Measurements from ENCODE around the gene FAM20B. TPM values are rescaled to one million over a fixed set of nuclear protein-coding genes. Genes with fewer than 3 reads are reported as not detected.
"Not testable (repeated sequence)": the region's sequence is repeated elsewhere in the genome, so short reads cannot be mapped to it uniquely, and the experiment has no call there.

The FAM20B gene
- total RNA-seq, 1 experiment from 2014 or later: 30.0 TPM

- not testable (repeated sequence) for H3K27me3 ChIP-seq (ENCODE audit: low read length); H2AFZ ChIP-seq (ENCODE audit: low read length); H3K9me2 ChIP-seq (replicated peaks; ENCODE audit: insufficient read depth, low read length); H3K4me3 ChIP-seq (ENCODE audit: low read length); H3K4me2 ChIP-seq (ENCODE audit: low read depth, low read length, poor library complexity, severe bottlenecking); H3K27ac ChIP-seq (ENCODE audit: low read length); H3K9me3 ChIP-seq (ENCODE audit: low read length); DNase-seq; H3K9ac ChIP-seq (ENCODE audit: low read length); H4K20me1 ChIP-seq (ENCODE audit: insufficient read depth, low read depth, low read length); H3K36me3 ChIP-seq (ENCODE audit: insufficient read depth, low read length)
- peaks cover 34% of the 10 kb centered on the region for H3K4me1 ChIP-seq (ENCODE audit: low read length)
- H3K79me2 ChIP-seq (ENCODE audit: low read length): peaks cover 84% of the 10 kb centered on the region
These were observed 13.9 kb downstream of the FAM20B start for GRCh38 chr1:179039502-179040174.

GRCh38 chr1:179040175-179040551, 14.5 kb downstream of the FAM20B start:
- peaks cover 84% of the 10 kb centered on the region for H3K79me2 ChIP-seq (ENCODE audit: low read length)
- H2AFZ ChIP-seq (ENCODE audit: low read length); H3K27me3 ChIP-seq (ENCODE audit: low read length); H3K4me3 ChIP-seq (ENCODE audit: low read length); DNase-seq; H3K4me2 ChIP-seq (ENCODE audit: low read depth, low read length, poor library complexity, severe bottlenecking); H3K9me3 ChIP-seq (ENCODE audit: low read length); H3K9ac ChIP-seq (ENCODE audit: low read length); H3K36me3 ChIP-seq (ENCODE audit: insufficient read depth, low read length); H3K9me2 ChIP-seq (replicated peaks; ENCODE audit: insufficient read depth, low read length); H4K20me1 ChIP-seq (ENCODE audit: insufficient read depth, low read depth, low read length); H3K27ac ChIP-seq (ENCODE audit: low read length): not testable (repeated sequence)
- peaks cover 28% of the 10 kb centered on the region for H3K4me1 ChIP-seq (ENCODE audit: low read length)

DNA sequence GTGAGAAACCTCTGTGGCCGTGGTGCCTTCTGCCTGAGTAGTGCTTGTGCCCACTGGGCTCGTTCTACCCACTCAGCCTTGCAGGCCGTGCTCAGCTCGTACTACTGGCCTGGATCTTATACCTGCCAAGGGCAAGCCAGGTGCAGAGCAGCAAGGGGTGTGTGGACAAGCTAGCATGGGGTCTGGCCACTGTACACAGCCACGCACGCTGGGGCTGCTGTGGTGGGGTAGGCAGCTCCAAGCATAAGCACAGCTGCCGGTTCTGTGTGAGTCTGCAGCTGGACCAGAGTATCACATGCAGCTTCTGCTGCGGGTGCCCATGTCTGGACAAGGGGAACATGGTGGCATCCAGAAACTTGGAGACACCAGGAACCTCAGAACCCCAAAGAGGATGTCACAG, 16.4 kb downstream of the FAM20B start:
- DNase-seq: peak; percentile 25
- Histone ChIP-seq H4K20me1 (ENCODE audit: insufficient read depth, low read depth, low read length) (no peaks in the 10 kb centered on the region), H3K9ac (ENCODE audit: low read length) (no peak overlapping the region), H3K9me2 (replicated peaks; ENCODE audit: insufficient read depth, low read length) (no peaks in the 10 kb centered on the region), H3K4me3 (ENCODE audit: low read length) (no peak overlapping the region), H3K27me3 (ENCODE audit: low read length) (no peaks in the 10 kb centered on the region), H3K36me3 (ENCODE audit: insufficient read depth, low read length) (peaks cover 5% of the 10 kb centered on the region; the same call in 1 of the 2 replicates), H2AFZ (ENCODE audit: low read length) (no peak overlapping the region), H3K79me2 (ENCODE audit: low read length) (peaks cover 77% of the 10 kb centered on the region), H3K4me2 (ENCODE audit: low read depth, low read length, poor library complexity, severe bottlenecking) (no peak overlapping the region), H3K4me1 (ENCODE audit: low read length) (peaks cover 12% of the 10 kb centered on the region), H3K27ac (ENCODE audit: low read length) (no peak overlapping the region), H3K9me3 (ENCODE audit: low read length) (no peaks in the 10 kb centered on the region)

DNA sequence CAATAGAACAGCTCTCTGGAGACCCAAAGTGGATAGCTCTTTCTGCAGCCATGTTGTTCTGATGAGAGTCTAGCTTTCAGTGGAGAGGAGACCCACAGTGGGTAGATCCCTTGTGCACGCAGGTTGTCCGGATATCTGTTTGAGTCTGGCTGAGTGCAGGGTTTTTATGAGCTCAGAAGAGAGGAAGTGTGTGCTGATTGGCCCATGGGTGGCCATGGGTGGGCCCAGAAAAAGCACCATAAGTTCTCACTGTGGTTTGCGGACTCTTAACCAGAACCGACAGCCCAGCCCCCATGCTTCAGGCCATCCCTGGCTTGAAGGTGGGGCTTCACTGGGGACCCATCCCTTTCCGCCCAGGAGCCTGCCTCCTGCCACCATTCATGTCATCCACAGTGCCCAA, 17.0 kb downstream of the FAM20B start:
- H3K27ac ChIP-seq (ENCODE audit: low read length): no peak overlapping the region
- no peak overlapping the region for H3K4me3 ChIP-seq (ENCODE audit: low read length)
- peak; percentile 35 for DNase-seq
- peaks cover 77% of the 10 kb centered on the region for H3K79me2 ChIP-seq (ENCODE audit: low read length)
- no peaks in the 10 kb centered on the region for H3K9me3 ChIP-seq (ENCODE audit: low read length)
- no peak overlapping the region for H2AFZ ChIP-seq (ENCODE audit: low read length)
- H3K9ac ChIP-seq (ENCODE audit: low read length): no peak overlapping the region
- H3K4me1 ChIP-seq (ENCODE audit: low read length): peaks cover 12% of the 10 kb centered on the region
- no peak overlapping the region for H3K4me2 ChIP-seq (ENCODE audit: low read depth, low read length, poor library complexity, severe bottlenecking)
- H3K27me3 ChIP-seq (ENCODE audit: low read length): no peaks in the 10 kb centered on the region
- no peaks in the 10 kb centered on the region for H3K9me2 ChIP-seq (replicated peaks; ENCODE audit: insufficient read depth, low read length)
- H4K20me1 ChIP-seq (ENCODE audit: insufficient read depth, low read depth, low read length): no peaks in the 10 kb centered on the region
- peaks cover 5% of the 10 kb centered on the region; the same call in 1 of the 2 replicates for H3K36me3 ChIP-seq (ENCODE audit: insufficient read depth, low read length)

DNA sequence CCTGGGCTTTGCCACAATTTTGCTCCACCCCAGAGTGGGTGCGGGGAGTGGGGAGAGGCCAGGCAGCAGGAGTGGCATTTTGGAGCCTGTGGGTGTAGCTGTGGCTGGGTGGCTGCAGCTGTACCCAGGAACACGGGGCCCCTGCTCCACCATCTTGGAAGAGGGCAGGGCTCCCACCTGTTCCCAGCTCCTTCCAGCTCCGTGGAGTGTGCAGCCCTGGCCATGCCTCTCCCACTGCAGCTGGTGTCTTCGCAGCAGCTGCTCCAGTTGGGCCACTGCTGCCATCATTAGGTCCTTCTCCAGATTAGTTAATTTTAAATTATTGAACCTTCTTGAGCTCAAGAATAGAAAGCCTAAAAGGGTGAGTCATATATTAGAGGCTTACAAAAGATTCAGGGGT, 17.6 kb downstream of the FAM20B start:
- Histone ChIP-seq H4K20me1 (ENCODE audit: insufficient read depth, low read depth, low read length) (no peaks in the 10 kb centered on the region), H3K9ac (ENCODE audit: low read length) (no peak overlapping the region), H3K27me3 (ENCODE audit: low read length) (no peaks in the 10 kb centered on the region), H3K4me1 (ENCODE audit: low read length) (peaks cover 11% of the 10 kb centered on the region), H3K9me3 (ENCODE audit: low read length) (no peaks in the 10 kb centered on the region), H3K79me2 (ENCODE audit: low read length) (peaks cover 77% of the 10 kb centered on the region), H2AFZ (ENCODE audit: low read length) (no peak overlapping the region), H3K36me3 (ENCODE audit: insufficient read depth, low read length) (peaks cover 5% of the 10 kb centered on the region; the same call in 1 of the 2 replicates), H3K9me2 (replicated peaks; ENCODE audit: insufficient read depth, low read length) (no peaks in the 10 kb centered on the region), H3K4me2 (ENCODE audit: low read depth, low read length, poor library complexity, severe bottlenecking) (no peak overlapping the region), H3K4me3 (ENCODE audit: low read length) (no peak overlapping the region), H3K27ac (ENCODE audit: low read length) (no peak overlapping the region)
- peak; percentile 33 for DNase-seq

DNA sequence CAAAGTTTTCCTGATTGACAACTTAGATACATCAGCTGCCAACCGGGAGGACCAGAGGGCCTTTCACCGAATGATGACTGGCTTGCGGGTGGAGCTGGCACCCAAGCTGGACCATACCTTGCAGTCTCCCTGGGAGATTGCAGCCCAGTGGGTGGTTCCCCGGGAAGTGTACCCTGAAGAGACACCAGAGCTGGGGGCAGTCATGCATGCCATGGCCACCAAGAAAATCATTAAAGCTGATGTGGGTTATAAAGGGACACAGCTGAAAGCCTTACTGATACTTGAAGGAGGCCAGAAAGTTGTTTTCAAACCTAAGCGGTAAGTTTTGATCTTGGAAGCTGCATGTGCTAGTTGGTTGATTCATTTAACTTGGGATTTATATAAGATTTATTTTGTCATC, 18.2 kb downstream of the FAM20B start:
- Histone ChIP-seq H3K4me3 (ENCODE audit: low read length) (no peak overlapping the region), H3K9ac (ENCODE audit: low read length) (no peak overlapping the region), H3K4me1 (ENCODE audit: low read length) (peaks cover 4% of the 10 kb centered on the region), H3K79me2 (ENCODE audit: low read length) (peaks cover 77% of the 10 kb centered on the region), H3K9me3 (ENCODE audit: low read length) (no peaks in the 10 kb centered on the region), H3K4me2 (ENCODE audit: low read depth, low read length, poor library complexity, severe bottlenecking) (no peak overlapping the region), H3K9me2 (replicated peaks; ENCODE audit: insufficient read depth, low read length) (no peaks in the 10 kb centered on the region), H4K20me1 (ENCODE audit: insufficient read depth, low read depth, low read length) (no peaks in the 10 kb centered on the region), H3K27ac (ENCODE audit: low read length) (no peak overlapping the region), H3K36me3 (ENCODE audit: insufficient read depth, low read length) (peaks cover 5% of the 10 kb centered on the region; the same call in 1 of the 2 replicates), H3K27me3 (ENCODE audit: low read length) (no peaks in the 10 kb centered on the region), H2AFZ (ENCODE audit: low read length) (no peak overlapping the region)
- DNase-seq: peak; percentile 37

DNA sequence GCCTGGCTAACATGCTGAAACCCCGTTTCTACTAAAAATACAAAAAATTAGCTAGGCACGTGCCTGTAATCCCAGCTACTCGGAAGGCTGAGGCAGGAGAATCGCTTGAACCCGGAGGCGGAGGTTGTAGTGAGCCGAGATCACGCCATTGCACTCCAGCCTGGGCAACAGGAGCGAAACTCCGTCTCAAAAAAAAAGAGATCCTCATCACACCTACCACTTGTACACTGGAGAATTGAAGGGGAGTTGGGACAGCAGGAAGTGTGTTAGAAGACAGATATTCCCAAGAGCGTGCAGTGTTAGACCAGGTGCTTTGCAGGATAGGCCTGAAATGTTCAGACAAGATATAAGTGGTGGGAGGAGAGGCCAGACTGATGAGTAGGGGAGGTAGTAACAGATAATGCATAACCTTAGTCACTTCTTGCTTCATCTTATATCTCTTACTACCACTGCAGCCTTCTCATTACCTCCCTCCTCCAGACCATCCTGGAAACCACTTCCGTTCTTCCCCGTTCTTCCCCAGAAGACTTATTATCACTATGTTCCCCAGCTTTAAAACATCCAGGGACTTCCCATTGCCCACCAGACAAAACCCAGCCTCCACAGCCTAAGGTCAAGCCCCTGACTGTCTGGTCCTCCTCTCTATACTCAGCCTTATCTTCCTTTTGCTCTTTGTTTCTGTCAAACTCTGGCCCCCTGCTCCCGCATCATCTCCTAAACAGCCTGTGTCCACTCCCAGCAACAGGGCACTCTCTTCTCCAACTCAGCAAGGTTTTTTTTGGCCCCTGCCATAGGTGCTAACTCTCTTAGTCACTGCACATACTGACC, 21.3 kb downstream of the FAM20B start:
- H3K9me2 ChIP-seq (replicated peaks; ENCODE audit: insufficient read depth, low read length): no peaks in the 10 kb centered on the region
- H3K4me2 ChIP-seq (ENCODE audit: low read depth, low read length, poor library complexity, severe bottlenecking): no peak overlapping the region
- no peak overlapping the region for H3K9ac ChIP-seq (ENCODE audit: low read length)
- no peak overlapping the region for H3K4me3 ChIP-seq (ENCODE audit: low read length)
- peaks cover 3% of the 10 kb centered on the region; the same call in 1 of the 2 replicates for H3K4me1 ChIP-seq (ENCODE audit: low read length)
- no peak overlapping the region for H2AFZ ChIP-seq (ENCODE audit: low read length)
- H3K36me3 ChIP-seq (ENCODE audit: insufficient read depth, low read length): peaks cover 5% of the 10 kb centered on the region; the same call in 1 of the 2 replicates
- DNase-seq: peak; percentile 38
- no peaks in the 10 kb centered on the region for H3K9me3 ChIP-seq (ENCODE audit: low read length)
- H3K27ac ChIP-seq (ENCODE audit: low read length): no peak overlapping the region
- H3K79me2 ChIP-seq (ENCODE audit: low read length): peaks cover 73% of the 10 kb centered on the region
- H3K27me3 ChIP-seq (ENCODE audit: low read length): no peaks in the 10 kb centered on the region
- H4K20me1 ChIP-seq (ENCODE audit: insufficient read depth, low read depth, low read length): no peaks in the 10 kb centered on the region

- no peak overlapping the region for H3K27ac ChIP-seq (ENCODE audit: low read length)
- peaks cover 3% of the 10 kb centered on the region; the same call in 1 of the 2 replicates for H3K4me1 ChIP-seq (ENCODE audit: low read length)
- no peak overlapping the region for H3K9ac ChIP-seq (ENCODE audit: low read length)
- no peaks in the 10 kb centered on the region for H4K20me1 ChIP-seq (ENCODE audit: insufficient read depth, low read depth, low read length)
- H2AFZ ChIP-seq (ENCODE audit: low read length): no peak overlapping the region
- H3K27me3 ChIP-seq (ENCODE audit: low read length): no peaks in the 10 kb centered on the region
- peak; percentile 24 for DNase-seq
- H3K4me2 ChIP-seq (ENCODE audit: low read depth, low read length, poor library complexity, severe bottlenecking): no peak overlapping the region
- peaks cover 5% of the 10 kb centered on the region; the same call in 1 of the 2 replicates for H3K36me3 ChIP-seq (ENCODE audit: insufficient read depth, low read length)
- no peak overlapping the region for H3K4me3 ChIP-seq (ENCODE audit: low read length)
- H3K9me3 ChIP-seq (ENCODE audit: low read length): no peaks in the 10 kb centered on the region
- H3K79me2 ChIP-seq (ENCODE audit: low read length): peaks cover 67% of the 10 kb centered on the region
- H3K9me2 ChIP-seq (replicated peaks; ENCODE audit: insufficient read depth, low read length): no peaks in the 10 kb centered on the region
These were observed 21.9 kb downstream of the FAM20B start for GRCh38 chr1:179047636-179047997.
